ENCODE data around the gene RAPGEF5.

The RAPGEF5 gene

GRCh38 chr7:22356701-22357310, at the start of gene RAPGEF5:
RAPGEF5 (minus strand) TSS chr7:22357154; CDS start chr7:22357060, 94 bp downstream.
- no peak for DNase-seq (ENCODE audit: low read depth)

GRCh38 chr7:22406715-22407114, 49.8 kb upstream of the RAPGEF5 start:
- no peak for DNase-seq (ENCODE audit: low read depth)

- DNase-seq (ENCODE audit: low read depth) = no peak
Observed at GRCh38 chr7:22404421-22405023, 47.6 kb upstream of the RAPGEF5 start.

- DNase-seq (ENCODE audit: low read depth) = no peak
Observed at GRCh38 chr7:22403344-22403743, 46.4 kb upstream of the RAPGEF5 start.

GRCh38 chr7:22402250-22402649, 45.3 kb upstream of the RAPGEF5 start:
- no peak for DNase-seq (ENCODE audit: low read depth)

- DNase-seq (ENCODE audit: low read depth) = no peak
Observed at GRCh38 chr7:22400936-22401553, 44.1 kb upstream of the RAPGEF5 start.

GRCh38 chr7:22400150-22400814, 43.3 kb upstream of the RAPGEF5 start:
- DNase-seq (ENCODE audit: low read depth) = no peak

- no peak for DNase-seq (ENCODE audit: low read depth)
Observed at GRCh38 chr7:22399546-22399945, 42.6 kb upstream of the RAPGEF5 start.

GRCh38 chr7:22399091-22399490, 42.1 kb upstream of the RAPGEF5 start:
- no peak for DNase-seq (ENCODE audit: low read depth)

GRCh38 chr7:22397981-22398380, 41.0 kb upstream of the RAPGEF5 start:
- DNase-seq (ENCODE audit: low read depth) = no peak

GRCh38 chr7:22395222-22395621, 38.3 kb upstream of the RAPGEF5 start:
- no peak for DNase-seq (ENCODE audit: low read depth)

GRCh38 chr7:22394739-22395138, 37.8 kb upstream of the RAPGEF5 start:
- DNase-seq (ENCODE audit: low read depth) = no peak

GRCh38 chr7:22393913-22394729, 37.2 kb upstream of the RAPGEF5 start:
- no peak for DNase-seq (ENCODE audit: low read depth)

- DNase-seq (ENCODE audit: low read depth) = no peak
Observed at GRCh38 chr7:22390516-22390915, 33.6 kb upstream of the RAPGEF5 start.

GRCh38 chr7:22389892-22390291, 32.9 kb upstream of the RAPGEF5 start:
- no peak for DNase-seq (ENCODE audit: low read depth)

GRCh38 chr7:22387583-22387982, 30.6 kb upstream of the RAPGEF5 start:
- no peak for DNase-seq (ENCODE audit: low read depth)

GRCh38 chr7:22386865-22387264, 29.9 kb upstream of the RAPGEF5 start:
- DNase-seq (ENCODE audit: low read depth) = no peak

GRCh38 chr7:22386206-22386858, 29.4 kb upstream of the RAPGEF5 start:
- DNase-seq (ENCODE audit: low read depth) = no peak

GRCh38 chr7:22385326-22385725, 28.4 kb upstream of the RAPGEF5 start:
- no peak for DNase-seq (ENCODE audit: low read depth)

- DNase-seq (ENCODE audit: low read depth) = no peak
Observed at GRCh38 chr7:22380333-22380732, 23.4 kb upstream of the RAPGEF5 start.

GRCh38 chr7:22378199-22378980, 21.4 kb upstream of the RAPGEF5 start:
- DNase-seq (ENCODE audit: low read depth) = no peak
